ENCODE measurements around the gene ADORA2A.
A peak's percentile ranks its signal among the peaks of the same experiment; 100 is the strongest.

Gene ADORA2A

GRCh38 chr22:24401931-24402367, 25.4 kb upstream of the ADORA2A start:
- no peak for TF ChIP-seq CTCF (IDR thresholded peaks at IDR 0.05; ENCODE audit: control insufficient read depth, insufficient read depth, low read depth, low read length, missing control alignments)
- no peak overlapping the region for H3K4me3 ChIP-seq (ENCODE audit: control insufficient read depth, low read depth, low read length)
- no peak for DNase-seq (ENCODE audit: low read depth)

- no peak overlapping the region for H3K4me3 ChIP-seq (ENCODE audit: control insufficient read depth, low read depth, low read length)
- peak; percentile 90 for DNase-seq (ENCODE audit: low read depth)
- no peak for TF ChIP-seq CTCF (IDR thresholded peaks at IDR 0.05; ENCODE audit: control insufficient read depth, insufficient read depth, low read depth, low read length, missing control alignments)
Measured at GRCh38 chr22:24402460-24403192, 24.8 kb upstream of the ADORA2A start.

- no peak for DNase-seq (ENCODE audit: low read depth)
- no peak overlapping the region for H3K4me3 ChIP-seq (ENCODE audit: control insufficient read depth, low read depth, low read length)
- no peak for TF ChIP-seq CTCF (IDR thresholded peaks at IDR 0.05; ENCODE audit: control insufficient read depth, insufficient read depth, low read depth, low read length, missing control alignments)
Measured at GRCh38 chr22:24403346-24403745, 24.1 kb upstream of the ADORA2A start.

GRCh38 chr22:24404561-24405275, 22.7 kb upstream of the ADORA2A start:
- TF ChIP-seq CTCF (IDR thresholded peaks at IDR 0.05; ENCODE audit: control insufficient read depth, insufficient read depth, low read depth, low read length, missing control alignments), result no peak
- no peak for DNase-seq (ENCODE audit: low read depth)
- no peak overlapping the region for H3K4me3 ChIP-seq (ENCODE audit: control insufficient read depth, low read depth, low read length)

GRCh38 chr22:24405631-24406321, 21.6 kb upstream of the ADORA2A start:
- DNase-seq (ENCODE audit: low read depth), result no peak
- no peak overlapping the region for H3K4me3 ChIP-seq (ENCODE audit: control insufficient read depth, low read depth, low read length)
- TF ChIP-seq CTCF (IDR thresholded peaks at IDR 0.05; ENCODE audit: control insufficient read depth, insufficient read depth, low read depth, low read length, missing control alignments), result no peak

- no peak for TF ChIP-seq CTCF (IDR thresholded peaks at IDR 0.05; ENCODE audit: control insufficient read depth, insufficient read depth, low read depth, low read length, missing control alignments)
- no peak overlapping the region for H3K4me3 ChIP-seq (ENCODE audit: control insufficient read depth, low read depth, low read length)
- DNase-seq (ENCODE audit: low read depth), result no peak
Measured at GRCh38 chr22:24406322-24407277, 20.8 kb upstream of the ADORA2A start.
